Measurements from ENCODE around the gene HOXC13. TPM values are rescaled to one million over a fixed set of nuclear protein-coding genes. Genes with fewer than 3 reads are reported as not detected.

Gene HOXC13
- total RNA-seq, 1 experiment from 2014 or later, result not detected

GRCh38 chr12:53944907-53945847 is 6.5 kb downstream of the HOXC13 start:
- Histone ChIP-seq H3K4me1 (ENCODE audit: low read length) (no peaks in the 10 kb centered on the region), H2AFZ (ENCODE audit: low read length) (no peak overlapping the region), H3K4me2 (ENCODE audit: low read depth, low read length, poor library complexity, severe bottlenecking) (no peak overlapping the region), H3K27me3 (ENCODE audit: low read length) (no peaks in the 10 kb centered on the region), H3K79me2 (ENCODE audit: low read length) (no peaks in the 10 kb centered on the region), H3K36me3 (ENCODE audit: insufficient read depth, low read length) (no peaks in the 10 kb centered on the region), H3K9me2 (replicated peaks; ENCODE audit: insufficient read depth, low read length) (no peaks in the 10 kb centered on the region), H4K20me1 (ENCODE audit: insufficient read depth, low read depth, low read length) (no peaks in the 10 kb centered on the region), H3K4me3 (ENCODE audit: low read length) (no peak overlapping the region), H3K27ac (ENCODE audit: low read length) (no peak overlapping the region), H3K9ac (ENCODE audit: low read length) (no peak overlapping the region), H3K9me3 (ENCODE audit: low read length) (no peaks in the 10 kb centered on the region)
- no peak for DNase-seq

- no peaks in the 10 kb centered on the region for H3K79me2 ChIP-seq (ENCODE audit: low read length)
- H3K4me1 ChIP-seq (ENCODE audit: low read length), result no peaks in the 10 kb centered on the region
- H3K4me3 ChIP-seq (ENCODE audit: low read length), result no peak overlapping the region
- no peaks in the 10 kb centered on the region for H4K20me1 ChIP-seq (ENCODE audit: insufficient read depth, low read depth, low read length)
- H3K36me3 ChIP-seq (ENCODE audit: insufficient read depth, low read length), result no peaks in the 10 kb centered on the region
- no peak overlapping the region for H3K9ac ChIP-seq (ENCODE audit: low read length)
- no peak overlapping the region for H3K4me2 ChIP-seq (ENCODE audit: low read depth, low read length, poor library complexity, severe bottlenecking)
- DNase-seq, result no peak
- no peak overlapping the region for H3K27ac ChIP-seq (ENCODE audit: low read length)
- H3K9me2 ChIP-seq (replicated peaks; ENCODE audit: insufficient read depth, low read length), result no peaks in the 10 kb centered on the region
- no peaks in the 10 kb centered on the region for H3K9me3 ChIP-seq (ENCODE audit: low read length)
- H3K27me3 ChIP-seq (ENCODE audit: low read length), result no peaks in the 10 kb centered on the region
- no peak overlapping the region for H2AFZ ChIP-seq (ENCODE audit: low read length)
These were observed 9.1 kb downstream of the HOXC13 start for GRCh38 chr12:53947743-53948142.

GRCh38 chr12:53948650-53949593 is 10.3 kb downstream of the HOXC13 start:
- Histone ChIP-seq H4K20me1 (ENCODE audit: insufficient read depth, low read depth, low read length) (no peaks in the 10 kb centered on the region), H2AFZ (ENCODE audit: low read length) (no peak overlapping the region), H3K4me3 (ENCODE audit: low read length) (no peak overlapping the region), H3K4me2 (ENCODE audit: low read depth, low read length, poor library complexity, severe bottlenecking) (no peak overlapping the region), H3K9me3 (ENCODE audit: low read length) (no peaks in the 10 kb centered on the region), H3K36me3 (ENCODE audit: insufficient read depth, low read length) (no peaks in the 10 kb centered on the region), H3K27me3 (ENCODE audit: low read length) (no peaks in the 10 kb centered on the region), H3K9me2 (replicated peaks; ENCODE audit: insufficient read depth, low read length) (no peaks in the 10 kb centered on the region), H3K79me2 (ENCODE audit: low read length) (no peaks in the 10 kb centered on the region), H3K4me1 (ENCODE audit: low read length) (no peaks in the 10 kb centered on the region), H3K9ac (ENCODE audit: low read length) (no peak overlapping the region), H3K27ac (ENCODE audit: low read length) (no peak overlapping the region)
- no peak for DNase-seq

GRCh38 chr12:53949631-53950436 is 11.2 kb downstream of the HOXC13 start:
- no peaks in the 10 kb centered on the region for H3K4me1 ChIP-seq (ENCODE audit: low read length)
- no peaks in the 10 kb centered on the region for H3K36me3 ChIP-seq (ENCODE audit: insufficient read depth, low read length)
- H3K9ac ChIP-seq (ENCODE audit: low read length), result no peak overlapping the region
- no peaks in the 10 kb centered on the region for H3K27me3 ChIP-seq (ENCODE audit: low read length)
- DNase-seq, result no peak
- H3K4me2 ChIP-seq (ENCODE audit: low read depth, low read length, poor library complexity, severe bottlenecking), result no peak overlapping the region
- H3K9me3 ChIP-seq (ENCODE audit: low read length), result no peaks in the 10 kb centered on the region
- no peaks in the 10 kb centered on the region for H4K20me1 ChIP-seq (ENCODE audit: insufficient read depth, low read depth, low read length)
- H3K4me3 ChIP-seq (ENCODE audit: low read length), result no peak overlapping the region
- no peak overlapping the region for H3K27ac ChIP-seq (ENCODE audit: low read length)
- no peaks in the 10 kb centered on the region for H3K79me2 ChIP-seq (ENCODE audit: low read length)
- no peak overlapping the region for H2AFZ ChIP-seq (ENCODE audit: low read length)
- H3K9me2 ChIP-seq (replicated peaks; ENCODE audit: insufficient read depth, low read length), result no peaks in the 10 kb centered on the region

- Histone ChIP-seq H3K27ac (ENCODE audit: low read length) (no peak overlapping the region), H3K9me2 (replicated peaks; ENCODE audit: insufficient read depth, low read length) (no peaks in the 10 kb centered on the region), H3K27me3 (ENCODE audit: low read length) (no peaks in the 10 kb centered on the region), H3K79me2 (ENCODE audit: low read length) (no peaks in the 10 kb centered on the region), H4K20me1 (ENCODE audit: insufficient read depth, low read depth, low read length) (no peaks in the 10 kb centered on the region), H3K4me2 (ENCODE audit: low read depth, low read length, poor library complexity, severe bottlenecking) (no peak overlapping the region), H3K36me3 (ENCODE audit: insufficient read depth, low read length) (no peaks in the 10 kb centered on the region), H3K4me1 (ENCODE audit: low read length) (no peaks in the 10 kb centered on the region), H3K9ac (ENCODE audit: low read length) (no peak overlapping the region), H3K4me3 (ENCODE audit: low read length) (no peak overlapping the region), H2AFZ (ENCODE audit: low read length) (no peak overlapping the region), H3K9me3 (ENCODE audit: low read length) (no peaks in the 10 kb centered on the region)
- peak; percentile 47 for DNase-seq
These were observed 11.8 kb downstream of the HOXC13 start for GRCh38 chr12:53950437-53950773.

- no peaks in the 10 kb centered on the region for H3K4me1 ChIP-seq (ENCODE audit: low read length)
- DNase-seq, result no peak
- no peak overlapping the region for H3K4me2 ChIP-seq (ENCODE audit: low read depth, low read length, poor library complexity, severe bottlenecking)
- H3K79me2 ChIP-seq (ENCODE audit: low read length), result no peaks in the 10 kb centered on the region
- H4K20me1 ChIP-seq (ENCODE audit: insufficient read depth, low read depth, low read length), result no peaks in the 10 kb centered on the region
- H3K9me2 ChIP-seq (replicated peaks; ENCODE audit: insufficient read depth, low read length), result no peaks in the 10 kb centered on the region
- no peaks in the 10 kb centered on the region for H3K27me3 ChIP-seq (ENCODE audit: low read length)
- no peak overlapping the region for H3K4me3 ChIP-seq (ENCODE audit: low read length)
- H3K36me3 ChIP-seq (ENCODE audit: insufficient read depth, low read length), result no peaks in the 10 kb centered on the region
- H2AFZ ChIP-seq (ENCODE audit: low read length), result no peak overlapping the region
- no peaks in the 10 kb centered on the region for H3K9me3 ChIP-seq (ENCODE audit: low read length)
- no peak overlapping the region for H3K27ac ChIP-seq (ENCODE audit: low read length)
- H3K9ac ChIP-seq (ENCODE audit: low read length), result no peak overlapping the region
These were observed 12.4 kb downstream of the HOXC13 start for GRCh38 chr12:53950789-53951576.

GRCh38 chr12:53951577-53952334 is 13.1 kb downstream of the HOXC13 start:
- H3K27me3 ChIP-seq (ENCODE audit: low read length), result no peaks in the 10 kb centered on the region
- no peaks in the 10 kb centered on the region for H4K20me1 ChIP-seq (ENCODE audit: insufficient read depth, low read depth, low read length)
- no peak overlapping the region for H3K9ac ChIP-seq (ENCODE audit: low read length)
- H3K36me3 ChIP-seq (ENCODE audit: insufficient read depth, low read length), result no peaks in the 10 kb centered on the region
- no peaks in the 10 kb centered on the region for H3K9me3 ChIP-seq (ENCODE audit: low read length)
- H3K4me2 ChIP-seq (ENCODE audit: low read depth, low read length, poor library complexity, severe bottlenecking), result no peak overlapping the region
- H3K4me3 ChIP-seq (ENCODE audit: low read length), result no peak overlapping the region
- H3K79me2 ChIP-seq (ENCODE audit: low read length), result no peaks in the 10 kb centered on the region
- H3K9me2 ChIP-seq (replicated peaks; ENCODE audit: insufficient read depth, low read length), result no peaks in the 10 kb centered on the region
- H3K27ac ChIP-seq (ENCODE audit: low read length), result no peak overlapping the region
- no peak for DNase-seq
- no peak overlapping the region for H2AFZ ChIP-seq (ENCODE audit: low read length)
- no peaks in the 10 kb centered on the region for H3K4me1 ChIP-seq (ENCODE audit: low read length)
